ENCODE results near the gene ELAPOR2.

- no peak for TF ChIP-seq CTCF (IDR thresholded peaks at IDR 0.05)
- TF ChIP-seq POLR2A (IDR thresholded peaks at IDR 0.05) = no peak
- TF ChIP-seq POLR2AphosphoS5 (IDR thresholded peaks at IDR 0.05) = no peak
Measured at GRCh38 chr7:87028636-87029035, 30.8 kb downstream of the ELAPOR2 start.
